ENCODE measurements around the gene PRTN3. TPM values are rescaled to one million over a fixed set of nuclear protein-coding genes. Genes with fewer than 3 reads are reported as not detected.
A peak's percentile ranks its signal among the peaks of the same experiment; 100 is the strongest.
"Not testable (repeated sequence)": the region's sequence is repeated elsewhere in the genome, so short reads cannot be mapped to it uniquely, and the experiment has no call there.

The PRTN3 gene
- polyA plus RNA-seq, 1 of the 3 experiments (the other 2 are of a cell fraction) = not detected

GRCh38 chr19:848386-848921, 7.7 kb downstream of the PRTN3 start (continued):
- TF ChIP-seq, protein P1, sequence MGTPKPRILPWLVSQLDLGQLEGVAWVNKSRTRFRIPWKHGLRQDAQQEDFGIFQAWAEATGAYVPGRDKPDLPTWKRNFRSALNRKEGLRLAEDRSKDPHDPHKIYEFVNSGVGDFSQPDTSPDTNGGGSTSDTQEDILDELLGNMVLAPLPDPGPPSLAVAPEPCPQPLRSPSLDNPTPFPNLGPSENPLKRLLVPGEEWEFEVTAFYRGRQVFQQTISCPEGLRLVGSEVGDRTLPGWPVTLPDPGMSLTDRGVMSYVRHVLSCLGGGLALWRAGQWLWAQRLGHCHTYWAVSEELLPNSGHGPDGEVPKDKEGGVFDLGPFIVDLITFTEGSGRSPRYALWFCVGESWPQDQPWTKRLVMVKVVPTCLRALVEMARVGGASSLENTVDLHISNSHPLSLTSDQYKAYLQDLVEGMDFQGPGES (IDR thresholded peaks at IDR 0.05; ENCODE audit: low read depth, low read length) = no peak
- TF ChIP-seq GATA2 (CRISPR knock-in tag; IDR thresholded peaks at IDR 0.05) (no peak), JUND (IDR thresholded peaks at IDR 0.05) (no peak), FOSL2 (IDR thresholded peaks at IDR 0.05; ENCODE audit: borderline replicate concordance, low read depth) (no peak), NRF1 (IDR thresholded peaks at IDR 0.05; ENCODE audit: low read depth, low read length) (no peak)
- TF ChIP-seq, protein P2, sequence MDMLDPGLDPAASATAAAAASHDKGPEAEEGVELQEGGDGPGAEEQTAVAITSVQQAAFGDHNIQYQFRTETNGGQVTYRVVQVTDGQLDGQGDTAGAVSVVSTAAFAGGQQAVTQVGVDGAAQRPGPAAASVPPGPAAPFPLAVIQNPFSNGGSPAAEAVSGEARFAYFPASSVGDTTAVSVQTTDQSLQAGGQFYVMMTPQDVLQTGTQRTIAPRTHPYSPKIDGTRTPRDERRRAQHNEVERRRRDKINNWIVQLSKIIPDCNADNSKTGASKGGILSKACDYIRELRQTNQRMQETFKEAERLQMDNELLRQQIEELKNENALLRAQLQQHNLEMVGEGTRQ (IDR thresholded peaks at IDR 0.05; ENCODE audit: borderline replicate concordance, low read depth, low read length) = no peak

GRCh38 chr19:849195-849594, 8.4 kb downstream of the PRTN3 start:
- H3K27me3 ChIP-seq (ENCODE audit: insufficient read depth) = peaks cover 72% of the 10 kb centered on the region
- H3K36me3 ChIP-seq (replicated peaks in 1 of 2; ENCODE audit: control insufficient read depth in 1 of 2, insufficient read depth in 2 of 2, low read length in 1 of 2); H3K9me3 ChIP-seq; H4K20me1 ChIP-seq (ENCODE audit: insufficient read depth); POLR2A ChIA-PET; H3K9me2 ChIP-seq; H3K4me3 ChIP-seq (ENCODE audit: low read depth in 2 of 2, low read length in 1 of 2); H3K79me2 ChIP-seq (ENCODE audit: insufficient read depth); H2AFZ ChIP-seq (ENCODE audit: low read depth); DNase-seq; H3K9ac ChIP-seq; H3K27ac ChIP-seq (ENCODE audit: low read depth in 2 of 2, low read length in 1 of 2); H3K4me1 ChIP-seq (ENCODE audit: control insufficient read depth in 1 of 2, insufficient read depth in 2 of 2, low read depth in 1 of 2, low read length in 1 of 2); H3K4me2 ChIP-seq: not testable (repeated sequence)
- WGBS (ENCODE audit: low lambda C conversion rate) = 56% methylated on average over 8 of the region's 8 CpGs
- H3F3A ChIP-seq (replicated peaks; ENCODE audit: insufficient read depth) = peaks cover 18% of the 10 kb centered on the region
- CTCF ChIA-PET = interaction anchor here (0.9 to 1.9 kb wide), 4 partner anchors 10 to 133 kb away, joined by 3 to 8 read pairs (median 4); partner anchors contain the start of gene CFD

GRCh38 chr19:850221-850978, 9.6 kb downstream of the PRTN3 start:
- no peaks in the 10 kb centered on the region for H3K9me2 ChIP-seq
- peaks cover 0 to 8% of the 10 kb centered on the region in 2 experiments; a peak in 1 of 4 replicates for H3K4me1 ChIP-seq (ENCODE audit: control insufficient read depth in 1 of 2, insufficient read depth in 2 of 2, low read depth in 1 of 2, low read length in 1 of 2)
- TF ChIP-seq PBX3 (IDR thresholded peaks at IDR 0.05) (no peak), TCF12 (IDR thresholded peaks at IDR 0.05) (peak; percentile 19; the same call in 1 of the 2 replicates), RXRA (IDR thresholded peaks at IDR 0.05; ENCODE audit: borderline replicate concordance, low read depth) (no peak), MXI1 (IDR thresholded peaks at IDR 0.05; ENCODE audit: low read depth, low read length) (no peak), EP300 (IDR thresholded peaks at IDR 0.05; ENCODE audit: borderline replicate concordance in 1 of 2, low read depth in 1 of 2, low read length in 1 of 2) (0 out of 4 replicates have a peak, but pooled peaks of 1 of the 2 experiments have one; percentile 14), SMC3 (IDR thresholded peaks at IDR 0.05; ENCODE audit: low read depth, low read length) (no peak), YY1 (IDR thresholded peaks at IDR 0.05; ENCODE audit: low read depth) (no peak)
- TF ChIP-seq, protein P3, sequence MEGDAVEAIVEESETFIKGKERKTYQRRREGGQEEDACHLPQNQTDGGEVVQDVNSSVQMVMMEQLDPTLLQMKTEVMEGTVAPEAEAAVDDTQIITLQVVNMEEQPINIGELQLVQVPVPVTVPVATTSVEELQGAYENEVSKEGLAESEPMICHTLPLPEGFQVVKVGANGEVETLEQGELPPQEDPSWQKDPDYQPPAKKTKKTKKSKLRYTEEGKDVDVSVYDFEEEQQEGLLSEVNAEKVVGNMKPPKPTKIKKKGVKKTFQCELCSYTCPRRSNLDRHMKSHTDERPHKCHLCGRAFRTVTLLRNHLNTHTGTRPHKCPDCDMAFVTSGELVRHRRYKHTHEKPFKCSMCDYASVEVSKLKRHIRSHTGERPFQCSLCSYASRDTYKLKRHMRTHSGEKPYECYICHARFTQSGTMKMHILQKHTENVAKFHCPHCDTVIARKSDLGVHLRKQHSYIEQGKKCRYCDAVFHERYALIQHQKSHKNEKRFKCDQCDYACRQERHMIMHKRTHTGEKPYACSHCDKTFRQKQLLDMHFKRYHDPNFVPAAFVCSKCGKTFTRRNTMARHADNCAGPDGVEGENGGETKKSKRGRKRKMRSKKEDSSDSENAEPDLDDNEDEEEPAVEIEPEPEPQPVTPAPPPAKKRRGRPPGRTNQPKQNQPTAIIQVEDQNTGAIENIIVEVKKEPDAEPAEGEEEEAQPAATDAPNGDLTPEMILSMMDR (IDR thresholded peaks at IDR 0.05) = no peak
- DNase-seq = peak; percentile 80
- H4K20me1 ChIP-seq (ENCODE audit: insufficient read depth) = no peaks in the 10 kb centered on the region
- H3K79me2 ChIP-seq (ENCODE audit: insufficient read depth) = no peaks in the 10 kb centered on the region
- peak overlapping the region; percentile 44; the same call in 1 of the 2 replicates for H3K4me2 ChIP-seq
- 13% methylated on average over 18 of the region's 28 CpGs for WGBS (ENCODE audit: low lambda C conversion rate)
- POLR2A ChIA-PET = interaction anchor here (0.9 kb wide), 1 partner anchor 54 kb away, joined by 3 read pairs; no protein-coding TSS in a partner anchor
- peaks cover 13% of the 10 kb centered on the region for H3F3A ChIP-seq (replicated peaks; ENCODE audit: insufficient read depth)
- no peaks in the 10 kb centered on the region for H3K36me3 ChIP-seq (replicated peaks in 1 of 2; ENCODE audit: control insufficient read depth in 1 of 2, insufficient read depth in 2 of 2, low read length in 1 of 2)
- no peak overlapping the region for H3K4me3 ChIP-seq (ENCODE audit: low read depth in 2 of 2, low read length in 1 of 2)
- no peak overlapping the region for H3K9ac ChIP-seq
- peaks cover 71% of the 10 kb centered on the region for H3K27me3 ChIP-seq (ENCODE audit: insufficient read depth)
- H2AFZ ChIP-seq (ENCODE audit: low read depth) = no peak overlapping the region
- CTCF ChIA-PET = interaction anchor here (0.9 to 1.9 kb wide), 8 partner anchors 10 to 71 kb away, joined by 3 to 8 read pairs (median 4); partner anchors contain the start of gene CFD
- H3K9me3 ChIP-seq = no peaks in the 10 kb centered on the region
- no peak overlapping the region for H3K27ac ChIP-seq (ENCODE audit: low read depth in 2 of 2, low read length in 1 of 2)

Data from SK-N-SH (cell line).